NCI-H1417 (cell line): ENCODE data around the gene ABTB1.
"Not testable (repeated sequence)": the region's sequence is repeated elsewhere in the genome, so short reads cannot be mapped to it uniquely, and the experiment has no call there.

Experiments used
- DNase-seq, 3 experiments: peaks; one replicate each; lab custom pipeline; 2025; lab: John Stamatoyannopoulos, UW

ABTB1 gene

DNA sequence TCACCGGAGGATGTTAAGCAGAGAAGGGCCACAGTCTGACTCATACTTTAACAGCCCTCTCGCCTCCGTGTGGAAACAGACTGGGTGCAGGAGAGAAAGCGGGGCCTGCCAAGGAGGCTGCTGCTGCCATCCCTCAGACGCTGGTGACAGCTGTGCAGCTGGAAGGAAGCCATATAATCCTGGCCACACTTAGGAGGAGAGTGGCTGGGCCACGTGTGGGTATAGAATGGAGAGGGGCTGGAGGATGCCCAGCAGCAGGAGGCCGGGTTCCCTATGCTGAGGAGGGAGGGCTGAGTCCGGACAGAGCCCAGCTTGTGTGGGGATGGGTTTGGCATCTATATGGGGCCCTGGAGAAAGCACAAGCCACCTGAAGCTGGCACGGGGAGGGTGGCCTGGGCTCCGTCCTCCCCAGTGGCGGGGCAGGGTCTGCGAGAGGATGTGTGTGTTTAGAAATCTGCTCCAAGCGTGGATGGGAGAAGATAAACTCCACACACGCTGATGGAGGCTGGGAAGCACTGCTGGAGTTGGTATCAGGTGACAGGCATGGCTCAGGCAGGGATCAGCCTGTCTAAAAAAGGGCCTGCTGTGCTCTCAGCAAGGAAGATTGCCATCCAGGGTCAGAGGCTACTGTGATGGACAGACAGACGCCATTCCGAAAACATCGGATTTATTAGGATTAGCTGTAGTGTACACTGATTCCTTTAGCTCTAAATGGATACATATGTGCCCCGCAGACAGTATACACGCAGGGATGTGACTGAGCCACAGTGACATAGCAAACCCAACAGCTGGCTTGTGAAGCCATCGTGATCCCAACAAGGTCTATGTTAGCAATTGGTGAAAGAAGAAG lies 15.9 kb downstream of the ABTB1 start:
- no peak for DNase-seq

- no peak for DNase-seq
Observed at GRCh38 chr3:127689266-127689860, 16.6 kb downstream of the ABTB1 start.

DNA sequence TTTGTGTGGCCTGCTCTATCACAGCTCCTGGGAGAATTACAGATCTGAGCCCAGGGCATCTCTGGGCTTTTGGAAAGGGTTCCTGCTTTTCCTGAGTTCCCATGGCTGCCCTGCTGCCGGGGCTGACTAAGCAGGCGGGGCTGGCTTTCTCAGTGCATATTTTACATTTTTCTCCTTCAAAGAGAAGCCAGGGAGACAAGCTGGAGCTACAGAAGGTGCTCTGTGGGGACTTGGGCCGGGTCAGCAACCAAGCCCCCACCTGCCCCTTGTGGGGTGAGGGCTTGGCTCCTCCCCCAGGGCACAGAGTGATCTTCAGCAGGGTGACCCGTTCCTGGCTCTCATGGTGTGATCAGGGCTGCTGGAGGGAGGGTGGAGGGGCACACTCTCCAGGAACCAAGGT lies 17.4 kb downstream of the ABTB1 start:
- DNase-seq = no peak

DNA sequence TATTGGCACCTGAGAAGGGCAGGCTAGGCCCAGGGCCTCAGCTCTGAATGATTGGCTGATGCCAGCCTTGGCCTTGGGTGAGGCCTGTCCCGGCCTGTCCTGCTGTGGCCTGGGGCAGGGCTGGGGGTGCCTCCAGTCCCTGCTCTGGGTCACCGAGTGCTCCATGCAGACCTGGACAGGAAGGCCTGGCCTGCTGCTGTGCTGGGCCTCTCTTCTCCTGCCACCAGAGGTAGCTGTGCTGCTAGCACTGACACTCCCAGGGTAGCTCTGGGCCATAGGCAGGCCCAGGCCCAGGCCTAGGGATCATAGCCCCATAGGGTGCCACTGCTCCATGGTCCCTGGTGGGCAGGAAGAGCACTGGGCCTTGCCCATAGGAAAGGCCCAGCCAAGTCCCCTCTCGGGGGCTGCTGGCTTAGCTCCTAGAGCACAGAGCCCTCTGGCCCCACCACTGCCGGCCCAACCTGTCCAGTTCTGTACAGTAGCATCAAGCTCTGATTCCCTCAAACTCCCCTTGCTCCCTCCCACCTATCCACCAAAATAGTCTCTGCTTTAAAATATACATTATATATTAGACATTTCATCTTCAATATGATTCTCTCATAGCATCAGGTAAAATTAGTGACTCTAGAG lies 18.2 kb downstream of the ABTB1 start:
- peak in 2 of 3 experiments; percentile 32 to 60 for DNase-seq

GRCh38 chr3:127691489-127691888 lies 18.7 kb downstream of the ABTB1 start:
- DNase-seq = no peak

DNA sequence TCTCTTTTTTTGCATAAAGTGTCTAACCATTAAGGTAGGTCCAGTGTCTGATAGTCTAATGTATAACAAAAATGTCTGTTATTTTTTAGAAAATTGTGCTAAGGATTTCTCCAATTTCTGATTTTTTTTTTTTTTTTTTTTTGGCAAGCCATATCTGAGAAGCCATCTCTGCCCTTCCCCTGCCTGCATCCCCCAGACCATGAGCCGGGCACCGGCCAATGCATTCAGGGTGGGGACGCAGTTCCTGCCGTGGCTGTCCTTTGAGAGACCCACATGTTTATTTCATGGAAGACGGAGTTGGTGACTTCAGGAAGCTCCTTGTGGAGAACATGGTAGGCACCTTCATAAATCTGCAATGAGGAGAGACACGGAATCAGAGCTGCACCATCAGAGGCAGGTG lies 19.2 kb downstream of the ABTB1 start:
- no peak for DNase-seq

DNA sequence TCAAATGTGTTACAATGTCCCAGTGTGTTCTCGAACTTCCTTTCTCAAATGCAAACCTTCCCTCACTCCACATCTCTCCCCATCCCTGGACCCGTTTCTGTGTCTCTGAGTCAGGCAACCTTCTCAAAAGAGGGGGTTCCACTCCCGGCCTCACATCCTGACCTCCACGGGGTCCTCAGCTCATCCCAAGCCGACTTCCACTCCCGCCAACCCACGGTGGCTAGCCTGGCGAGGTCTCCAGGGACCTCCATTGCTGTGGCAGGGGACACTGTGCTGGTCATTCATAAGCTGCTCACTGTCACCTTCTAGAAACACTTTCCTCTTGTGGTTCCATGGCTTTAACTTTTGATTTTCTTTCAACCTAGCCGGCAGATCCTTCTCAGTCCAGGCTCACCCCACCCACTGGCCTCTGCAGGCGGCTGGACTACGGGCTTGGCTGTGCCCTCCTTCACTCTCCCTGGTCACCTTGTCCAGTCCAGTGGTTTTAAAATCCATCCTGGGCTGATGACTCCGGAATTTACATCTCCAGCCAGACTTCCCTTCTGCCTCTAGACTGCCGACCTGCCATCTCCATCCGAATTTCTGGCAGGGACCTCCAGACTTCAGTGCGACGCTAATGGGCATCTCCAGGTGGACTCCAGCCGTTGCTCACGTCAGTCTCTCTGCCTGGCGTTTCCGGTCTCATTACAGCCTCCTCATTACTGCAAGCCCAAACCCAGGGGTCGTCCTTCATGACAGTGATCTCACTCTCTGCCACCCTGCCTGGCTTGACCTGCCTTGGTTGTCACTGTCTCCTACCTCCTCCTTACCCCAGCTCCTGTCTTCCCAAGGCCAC lies 20.0 kb downstream of the ABTB1 start:
- no peak for DNase-seq

DNA sequence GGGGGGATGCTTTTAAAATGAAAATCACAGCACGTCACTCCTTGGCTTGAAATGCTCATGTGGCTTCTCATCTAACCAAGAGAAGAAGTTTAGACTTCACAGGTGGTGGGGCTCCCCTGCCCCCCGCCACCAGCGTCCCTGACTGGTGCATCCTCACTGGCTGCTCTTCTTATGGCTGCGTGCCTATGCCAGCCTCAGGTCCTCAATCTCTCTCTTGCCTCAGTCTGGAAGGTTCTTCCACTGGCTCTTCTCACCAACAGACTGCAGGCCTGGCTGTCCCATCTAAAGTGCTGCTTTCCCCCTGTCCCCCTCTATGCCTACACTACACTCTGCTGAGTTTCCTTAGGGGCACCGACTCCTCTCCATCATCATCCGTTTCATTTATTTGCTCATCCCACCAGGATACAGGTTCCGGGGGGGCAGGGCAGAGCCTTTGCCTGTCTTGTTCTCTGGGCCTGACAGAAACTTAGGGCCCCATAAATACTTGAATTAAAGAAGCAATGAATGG lies 20.6 kb downstream of the ABTB1 start:
- DNase-seq = no peak

DNA sequence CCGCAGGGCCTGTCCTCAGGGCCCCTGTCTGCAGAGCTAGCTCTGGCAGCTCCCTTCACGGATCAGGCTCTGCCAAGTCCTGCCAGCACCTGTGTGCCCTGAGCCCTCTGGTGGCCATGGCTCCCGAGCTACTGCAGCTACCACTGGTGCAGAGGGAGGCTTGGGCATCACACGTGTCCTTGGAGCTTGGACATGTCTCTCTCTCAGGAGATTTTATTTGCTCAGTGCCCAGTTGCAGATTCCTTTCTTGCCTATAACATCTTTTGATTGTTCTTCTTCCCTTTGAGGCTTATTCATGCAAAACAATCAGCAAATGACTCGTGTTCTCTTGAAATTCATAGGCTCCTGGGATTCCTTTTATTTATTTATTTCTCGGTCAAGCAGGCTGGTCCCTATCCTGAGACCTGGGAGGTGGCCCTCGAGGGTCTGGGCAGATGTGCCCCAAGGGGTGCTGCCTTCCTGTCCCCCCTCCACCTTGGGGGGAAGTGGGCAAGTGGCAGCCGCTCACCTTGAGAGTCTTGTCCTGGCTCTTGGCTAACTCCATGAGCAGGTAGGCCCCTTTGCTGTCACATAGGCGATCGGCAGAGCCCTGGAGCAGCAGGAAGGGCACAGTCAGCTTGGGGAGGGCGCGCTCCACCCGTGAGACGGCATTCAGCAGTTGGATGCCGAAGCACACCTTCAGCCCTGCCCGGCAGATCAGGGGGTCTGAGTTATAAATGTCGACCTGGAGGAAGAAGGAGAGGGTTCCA lies 21.9 kb downstream of the ABTB1 start:
- peak; percentile 67 to 84 (median 67) for DNase-seq

GRCh38 chr3:127697551-127698240 lies 24.9 kb downstream of the ABTB1 start:
- peak in 2 of 3 experiments; percentile 58 to 67 for DNase-seq

DNA sequence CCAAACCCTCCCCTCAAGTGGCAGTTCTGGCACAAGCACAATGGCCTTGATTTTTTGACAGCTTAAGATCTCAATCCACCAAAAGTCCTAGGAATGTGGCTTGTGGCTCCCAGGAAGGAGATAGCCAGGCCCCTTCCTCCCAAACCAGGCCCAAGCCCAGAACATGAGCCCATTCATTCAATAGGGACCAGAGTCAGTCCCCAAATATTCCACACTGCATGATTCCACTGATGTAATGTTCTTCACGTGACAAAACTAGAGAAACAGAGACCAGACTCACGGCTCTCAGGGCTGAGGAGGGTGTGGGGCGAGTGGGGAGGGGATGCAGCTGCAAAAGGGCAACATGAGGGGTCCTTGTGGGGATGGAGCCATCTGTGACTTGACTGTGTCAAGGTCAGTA lies 25.5 kb downstream of the ABTB1 start:
- DNase-seq = no peak

DNA sequence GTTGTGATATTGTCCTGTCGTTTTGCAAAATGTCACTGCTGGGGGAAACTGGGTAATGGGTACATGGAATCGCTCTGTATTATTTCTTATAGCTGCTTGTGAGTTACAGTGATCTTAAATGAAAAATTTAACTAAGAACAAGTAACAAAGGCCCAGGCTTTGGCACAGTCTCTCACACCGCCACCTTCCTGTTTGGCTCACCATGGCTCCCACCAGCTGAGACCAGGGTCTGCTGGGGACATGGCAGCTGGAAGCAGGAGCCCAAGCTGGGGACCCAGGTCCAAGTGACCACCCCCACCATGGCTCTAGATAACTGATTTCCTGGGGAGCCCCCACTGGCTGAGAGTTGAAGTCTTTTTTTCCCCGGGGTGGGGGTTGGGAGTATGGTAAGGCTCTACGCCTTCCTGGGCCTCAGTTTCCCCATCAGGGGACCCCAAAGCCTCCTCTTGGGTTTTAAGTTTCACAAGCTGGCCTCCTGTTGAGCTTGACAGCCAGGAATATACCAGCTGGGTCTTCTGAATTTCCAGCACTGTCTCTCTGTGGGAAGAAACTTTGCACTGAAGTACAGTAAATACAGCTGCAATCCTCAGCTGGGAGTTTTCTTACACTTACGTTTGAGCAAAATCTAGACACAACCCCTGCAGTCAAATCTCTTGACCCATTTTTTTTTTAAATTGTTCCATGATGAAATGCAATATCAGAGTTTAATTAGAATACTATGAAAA lies 26.1 kb downstream of the ABTB1 start:
- DNase-seq = no peak

DNA sequence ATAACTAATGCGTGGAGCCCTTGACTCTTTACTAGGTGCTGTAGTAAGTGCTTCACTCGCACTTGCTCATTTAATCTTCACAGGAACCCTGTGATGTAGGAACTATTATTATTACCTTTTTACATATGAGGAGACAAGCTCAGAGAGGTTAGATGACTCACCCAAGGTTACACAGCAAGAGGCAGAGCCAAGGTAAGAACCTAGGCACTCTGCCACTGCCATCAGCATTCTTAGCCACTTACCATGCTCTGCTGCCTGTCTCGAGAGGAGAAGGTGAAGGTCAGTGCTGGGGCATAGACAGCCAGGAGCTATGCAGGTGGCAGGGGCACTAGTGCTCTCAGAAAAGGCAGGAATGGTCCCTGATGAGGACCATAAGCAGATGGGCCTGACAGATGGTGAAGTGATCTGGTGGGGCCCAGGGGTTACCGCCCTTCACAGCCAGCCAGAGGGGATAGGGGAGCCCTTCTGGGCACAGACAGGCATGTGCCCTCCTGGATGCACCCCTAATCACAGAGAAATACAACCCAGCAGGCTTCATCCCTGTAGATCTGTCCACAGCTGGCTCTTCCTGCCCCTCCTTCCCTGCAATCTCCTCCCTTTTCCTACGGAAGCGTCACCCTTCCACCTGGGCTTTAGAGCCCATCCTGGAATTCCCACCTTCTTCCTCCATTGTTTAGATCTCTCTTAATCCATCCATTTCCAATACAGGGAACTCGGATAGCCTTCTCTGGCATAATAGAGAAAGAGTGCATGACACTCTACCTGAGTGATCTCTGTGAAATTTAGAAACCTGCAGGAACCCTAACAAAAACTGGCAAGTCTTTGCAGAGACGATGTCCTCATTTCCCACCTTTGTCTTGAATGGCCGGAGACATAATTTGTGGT lies 26.9 kb downstream of the ABTB1 start:
- DNase-seq = no peak

- no peak for DNase-seq
Observed at GRCh38 chr3:127700406-127700805, 27.7 kb downstream of the ABTB1 start.

DNA sequence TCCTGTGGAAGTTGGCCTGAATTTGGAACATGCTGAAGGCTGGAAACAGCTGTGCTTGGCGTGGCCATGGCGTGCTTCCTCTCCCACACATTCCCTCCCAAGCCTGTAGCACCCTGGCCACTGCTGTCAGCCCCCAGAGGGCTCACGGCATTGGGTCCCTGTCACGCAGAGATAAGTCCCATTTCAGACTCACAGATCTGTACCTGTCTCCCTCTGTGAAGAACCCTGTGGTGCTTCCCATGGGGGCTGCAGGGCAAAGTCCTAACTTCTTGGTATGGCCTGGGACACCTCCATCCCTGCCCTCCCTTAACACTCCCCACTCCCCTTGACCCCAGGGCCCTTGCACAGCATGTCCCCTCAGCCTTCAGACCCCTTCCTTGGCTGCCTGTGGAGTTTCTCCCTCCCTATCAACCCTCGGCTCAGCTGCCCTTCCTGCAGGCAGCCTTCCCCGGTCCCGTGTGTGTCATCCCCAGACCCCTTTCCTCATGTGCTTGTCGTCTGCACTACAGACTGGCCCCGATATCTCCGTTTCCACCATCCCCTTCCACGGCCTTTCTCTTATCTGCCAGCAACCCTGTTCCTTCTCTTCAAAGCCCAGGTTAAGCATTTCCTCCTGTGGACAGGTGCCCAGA lies 28.6 kb downstream of the ABTB1 start:
- no peak for DNase-seq

- no peak for DNase-seq
Observed at GRCh38 chr3:127702151-127702578, 29.4 kb downstream of the ABTB1 start.

GRCh38 chr3:127704840-127705239 lies 32.1 kb downstream of the ABTB1 start:
- DNase-seq = not testable (repeated sequence)

DNA sequence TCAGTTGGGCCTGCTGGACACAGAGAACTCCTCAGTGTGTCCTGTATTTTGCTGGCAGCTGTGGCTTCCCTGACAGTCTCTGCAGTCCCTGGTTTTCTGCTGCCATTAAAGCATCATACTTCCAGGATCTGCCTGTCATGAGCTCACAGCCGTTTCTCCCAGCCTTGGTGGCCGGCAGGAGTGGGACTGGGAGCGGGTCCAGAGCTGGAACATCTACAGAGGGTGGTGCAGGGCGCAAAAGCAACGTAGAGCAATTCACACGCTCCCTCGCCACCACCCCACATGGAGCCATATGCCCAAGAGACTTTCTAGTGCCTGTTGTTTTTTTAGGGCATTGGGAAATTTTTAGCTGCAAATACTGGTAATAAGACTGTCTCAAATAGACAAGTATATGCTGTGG lies 33.6 kb downstream of the ABTB1 start:
- DNase-seq = no peak
